Left lung (tissue), 10 donors: ENCODE data around the gene ROR2. TPM values are rescaled to one million over a fixed set of nuclear protein-coding genes. Genes with fewer than 3 reads are reported as not detected.
"Not testable (repeated sequence)": the region's sequence is repeated elsewhere in the genome, so short reads cannot be mapped to it uniquely, and the experiment has no call there.

Source experiments
- ATAC-seq: fragments of 200-7000 bp; cut with Tn5 transposase; one replicate; pipeline ENCODE4 v1.9.1; 2020; ENCODE audit warnings: moderate library complexity
- DNase-seq, 4 donors: peaks; one replicate each; pipeline ENCODE4 v3.0.0-alpha.2; 2013 to 2020
- H3K27ac ChIP-seq, 2 donors: fragments of 200-600 bp; sonication (generic) in 1 of 2; one replicate each; pipeline versions ENCODE4 v1.5.0 to v1.8.0; 2020 to 2021
- H3K27me3 ChIP-seq, 2 donors: fragments of 200-600 bp; sonication (generic) in 1 of 2; one replicate each; pipeline versions ENCODE4 v1.5.0 to v1.8.0; 2020 to 2021
- H3K36me3 ChIP-seq, 2 donors: fragments of 200-600 bp; sonication (generic) in 1 of 2; one replicate each; pipeline versions ENCODE4 v1.5.0 to v1.8.0; 2020 to 2021
- H3K4me1 ChIP-seq, 2 donors: fragments of 200-600 bp; one replicate each; pipeline ENCODE4 v1.8.0; 2021
- H3K4me3 ChIP-seq, 2 donors: fragments of 200-600 bp; sonication (generic) in 1 of 2; one replicate each; pipeline versions ENCODE4 v1.5.0 to v1.8.0; 2020 to 2021; ENCODE audit warnings: mild to moderate bottlenecking in 1 of 2
- H3K9me3 ChIP-seq, 2 donors: fragments of 200-600 bp; sonication (generic) in 1 of 2; one replicate each; pipeline versions ENCODE4 v1.5.0 to v1.8.0; 2020 to 2021
- CTCF ChIP-seq, 2 donors: fragments of 200-600 bp; sonication (generic) in 1 of 2; IDR thresholded peaks; one replicate each; pipeline versions ENCODE4 v1.5.0 to v1.8.0; 2021; ENCODE audit warnings: antibody characterized with exemption in 2 of 2
- intact Hi-C, 2 donors: fragments of 100-400 bp; cut with DNase I; formaldehyde crosslinking; loops; one replicate each; pipeline versions ENCODE4 v1.11.2 to v1.14.2; 2022
- polyA plus RNA-seq, 6 donors: library from polyadenylated mRNA; unstranded; fragments of 120-200 nt; gene quantifications; one replicate each; pipeline ENCODE4 v1.2.1, GENCODE V29; 2013; ENCODE audit not compliant: insufficient read length in 6 of 6
- total RNA-seq, 2 donors: library from RNA; stranded (reverse); fragmentation: NEBNext Ultra II Directional; extraction: Animal tissue kit (Norgen Biotek cat#: 25700); gene quantifications; one replicate each; pipeline ENCODE4 v1.2.1, GENCODE V29; 2021
- donor health status: DM: no; HTN: yes; CAD: no.
- donor health status: DM: no; HTN: no; CAD: no.

The ROR2 gene
- total and polyA plus RNA-seq, 8 donors: 11.5 to 36.5 (median 29.7) TPM

GRCh38 chr9:91625331-91625730 is 324.7 kb downstream of the ROR2 start:
- Histone ChIP-seq H3K27ac (no peak overlapping the region), H3K36me3 (no peaks in the 10 kb centered on the region), H3K4me1 (no peaks in the 10 kb centered on the region), H3K4me3 (no peak overlapping the region), H3K27me3 (no peaks in the 10 kb centered on the region), H3K9me3 (peaks cover 0 to 4% of the 10 kb centered on the region in 2 donors)
- DNase-seq: no peak
- ATAC-seq: no peak
- intact Hi-C loops: no loop called here
- no peak for TF ChIP-seq CTCF (IDR thresholded peaks at IDR 0.05)

GRCh38 chr9:91623004-91623403 is 327.0 kb downstream of the ROR2 start:
- no peak for TF ChIP-seq CTCF (IDR thresholded peaks at IDR 0.05)
- ATAC-seq (no peak), DNase-seq (no peak)
- Histone ChIP-seq H3K4me3 (no peak overlapping the region), H3K4me1 (no peaks in the 10 kb centered on the region), H3K27ac (no peak overlapping the region), H3K36me3 (no peaks in the 10 kb centered on the region), H3K9me3 (no peaks in the 10 kb centered on the region), H3K27me3 (no peaks in the 10 kb centered on the region)
- intact Hi-C loops: no loop called here

- intact Hi-C loops, H3K36me3 ChIP-seq, H3K4me1 ChIP-seq, H3K27me3 ChIP-seq, ATAC-seq, DNase-seq, H3K27ac ChIP-seq, H3K9me3 ChIP-seq, H3K4me3 ChIP-seq: not testable (repeated sequence)
Measured at GRCh38 chr9:91622121-91622520, 327.9 kb downstream of the ROR2 start.

- H3K27ac ChIP-seq, H3K9me3 ChIP-seq, H3K36me3 ChIP-seq, ATAC-seq, intact Hi-C loops, H3K4me1 ChIP-seq, DNase-seq, H3K27me3 ChIP-seq, H3K4me3 ChIP-seq: not testable (repeated sequence)
Measured at GRCh38 chr9:91614044-91614443, 336.0 kb downstream of the ROR2 start.

- TF ChIP-seq CTCF (IDR thresholded peaks at IDR 0.05): no peak
Measured at GRCh38 chr9:91611582-91611981, 338.4 kb downstream of the ROR2 start.

GRCh38 chr9:91606255-91606995 is 343.6 kb downstream of the ROR2 start:
- DNase-seq: no peak
- Histone ChIP-seq H3K27ac (no peak overlapping the region), H3K4me1 (no peaks in the 10 kb centered on the region), H3K9me3 (no peaks in the 10 kb centered on the region), H3K36me3 (no peaks in the 10 kb centered on the region), H3K4me3 (no peak overlapping the region), H3K27me3 (no peaks in the 10 kb centered on the region)
- intact Hi-C loops: no loop called here
- no peak for ATAC-seq
- TF ChIP-seq CTCF (IDR thresholded peaks at IDR 0.05): no peak

More at GRCh38 chr9:91611582-91611981, 338.4 kb downstream of the ROR2 start:
- intact Hi-C loops: no loop called here
- no peaks in the 10 kb centered on the region for H3K36me3 ChIP-seq
- no peaks in the 10 kb centered on the region for H3K9me3 ChIP-seq
- no peak overlapping the region for H3K4me3 ChIP-seq
- no peak overlapping the region for H3K27ac ChIP-seq
- H3K27me3 ChIP-seq: no peaks in the 10 kb centered on the region
- peak; percentile 76 for ATAC-seq
- DNase-seq: no peak
- no peaks in the 10 kb centered on the region for H3K4me1 ChIP-seq
